Stimulated activated CD4-positive, alpha-beta T cell treated with anti-CD3 and anti-CD28 coated beads, Interleukin-1b, Interleukin-23, amount 100 ng/mL, for 48 hours (primary cell): ENCODE measurements around the gene APPL2.
"Not testable (repeated sequence)": the region's sequence is repeated elsewhere in the genome, so short reads cannot be mapped to it uniquely, and the experiment has no call there.

ENCODE experiments used
- DNase-seq: peaks from one replicate; pipeline ENCODE4 v3.0.0-alpha.2; 2020

Gene APPL2

GRCh38 chr12:105190530-105190929 lies 45.4 kb downstream of the APPL2 start:
- DNase-seq = no peak

DNA sequence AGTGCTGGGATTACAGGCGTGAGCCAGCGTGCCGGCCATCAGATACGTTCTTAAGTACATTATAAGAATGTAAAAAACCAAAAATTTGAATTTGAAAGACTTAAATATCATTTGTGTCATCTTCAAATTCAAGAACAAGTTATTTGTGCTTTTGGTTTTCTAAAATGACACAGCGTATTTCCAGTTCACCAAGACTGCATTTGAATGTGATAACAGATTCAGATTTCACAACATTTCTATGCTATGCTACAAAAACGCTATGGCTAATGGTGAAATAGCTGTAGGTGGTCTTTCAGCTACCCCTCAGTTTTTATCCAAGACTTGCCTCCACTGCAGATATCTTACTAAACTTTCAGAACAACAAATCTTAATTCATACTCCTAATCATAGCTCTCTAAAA lies 46.7 kb downstream of the APPL2 start:
- no peak for DNase-seq

- DNase-seq = not testable (repeated sequence)
Measured at GRCh38 chr12:105183976-105184375, 52.0 kb downstream of the APPL2 start.

- not testable (repeated sequence) for DNase-seq
Measured at GRCh38 chr12:105183406-105183805, 52.6 kb downstream of the APPL2 start.

- DNase-seq = not testable (repeated sequence)
Measured at GRCh38 chr12:105179114-105179513, 56.9 kb downstream of the APPL2 start.

GRCh38 chr12:105177208-105177607 lies 58.8 kb downstream of the APPL2 start:
- no peak for DNase-seq

DNA sequence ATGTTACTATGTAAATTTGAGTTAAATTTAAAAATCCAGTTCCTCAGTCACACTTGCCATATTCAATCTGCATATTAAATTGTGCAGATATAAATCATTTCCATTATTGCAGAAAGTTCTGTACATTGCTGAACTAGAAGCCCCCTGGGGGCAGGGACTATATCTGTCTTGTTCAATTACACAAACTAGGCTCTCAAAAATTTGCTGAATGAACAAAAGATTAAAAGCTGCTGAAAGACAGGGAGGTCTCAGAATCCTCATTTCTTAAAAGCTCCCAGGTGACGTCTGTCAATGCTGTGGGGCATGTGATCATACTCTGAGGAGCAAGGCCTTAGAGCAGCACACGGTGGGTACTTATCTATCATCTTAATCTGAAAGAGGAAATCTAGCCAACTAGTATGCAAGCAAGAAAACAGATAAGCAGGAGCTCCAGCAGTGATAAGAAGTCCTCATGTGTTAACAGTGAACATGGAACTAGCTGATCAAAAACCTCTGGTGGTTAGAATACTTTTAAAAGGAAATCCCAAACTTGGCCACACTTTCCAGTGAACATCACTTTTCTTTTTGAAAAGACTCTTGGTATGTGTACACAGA lies 60.5 kb downstream of the APPL2 start:
- DNase-seq = no peak

DNA sequence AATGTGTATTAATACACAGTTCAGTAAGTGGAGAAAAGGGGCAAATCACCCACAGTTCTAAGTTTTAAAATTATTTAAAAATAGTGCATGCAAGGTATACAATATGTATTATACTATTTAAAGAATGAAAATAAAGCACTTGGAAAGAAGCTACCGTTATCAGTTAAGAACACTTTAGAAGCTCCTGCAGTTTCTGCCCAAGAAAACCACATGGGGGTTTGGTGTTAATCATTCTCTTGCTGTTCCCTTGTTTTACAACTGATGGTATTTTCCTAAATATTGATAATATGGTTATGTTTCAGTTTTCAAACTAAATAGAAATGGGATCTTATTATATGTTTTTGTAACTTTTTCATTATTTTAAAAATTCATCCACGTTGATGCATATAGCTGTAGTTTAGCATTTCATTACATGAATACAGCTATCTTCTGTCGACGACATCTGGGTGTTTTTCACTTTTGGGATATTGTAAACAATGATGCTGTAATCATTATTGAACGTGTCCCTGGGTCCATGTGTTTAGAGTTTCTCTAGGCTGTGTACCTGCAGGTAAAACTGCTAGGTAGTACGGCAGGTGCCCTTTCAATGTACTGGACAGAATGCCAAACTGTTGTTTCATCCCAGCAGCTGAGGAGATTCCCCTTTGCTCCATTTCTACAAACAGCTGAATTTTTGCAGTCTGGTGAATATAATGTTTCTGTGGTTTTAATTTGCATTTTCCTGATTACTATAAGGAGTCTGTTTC lies 64.1 kb downstream of the APPL2 start:
- no peak for DNase-seq

- no peak for DNase-seq
Measured at GRCh38 chr12:105170139-105170538, 65.8 kb downstream of the APPL2 start.

GRCh38 chr12:105168006-105168405 lies 68.0 kb downstream of the APPL2 start:
- DNase-seq = no peak

GRCh38 chr12:105167346-105167745 lies 68.6 kb downstream of the APPL2 start:
- no peak for DNase-seq

DNA sequence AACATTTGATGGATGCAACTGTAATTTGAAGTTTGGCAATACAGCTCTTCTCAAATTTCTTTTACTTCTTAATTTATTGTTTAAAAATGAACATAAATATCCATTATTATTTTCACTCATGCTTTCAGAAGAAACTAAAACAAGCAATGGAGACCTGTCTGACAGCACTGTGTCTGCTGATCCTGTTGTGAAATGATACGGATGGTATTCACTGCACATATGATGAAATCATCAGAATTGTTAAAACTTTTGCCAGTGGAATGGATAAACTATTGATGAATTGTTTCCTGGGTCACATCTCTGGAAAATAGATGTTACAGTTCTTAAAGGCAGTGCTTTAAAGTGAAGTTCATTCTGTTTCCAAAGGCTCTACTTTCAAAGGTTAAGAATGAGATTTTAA lies 69.2 kb downstream of the APPL2 start:
- no peak for DNase-seq

- DNase-seq = no peak
Measured at GRCh38 chr12:105164068-105164467, 71.9 kb downstream of the APPL2 start.

DNA sequence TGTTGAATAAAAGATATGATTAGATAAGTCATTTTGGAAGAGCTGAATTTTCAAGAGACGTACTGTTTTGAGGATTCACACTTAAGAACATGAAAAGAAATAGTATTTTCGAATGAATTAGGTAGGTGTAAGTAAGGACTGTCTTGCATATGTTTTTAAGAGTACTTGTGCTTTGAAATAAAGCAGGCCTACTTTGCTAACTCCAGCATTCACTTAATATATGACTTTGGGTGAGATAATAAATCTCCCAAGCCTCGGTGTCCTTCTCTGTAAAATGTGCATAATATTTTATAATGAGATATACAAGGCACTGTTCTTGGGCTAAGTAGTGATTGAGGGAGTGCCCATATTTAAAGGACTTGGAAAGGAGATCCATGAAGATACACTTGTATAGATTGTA lies 73.8 kb downstream of the APPL2 start:
- DNase-seq = no peak

DNA sequence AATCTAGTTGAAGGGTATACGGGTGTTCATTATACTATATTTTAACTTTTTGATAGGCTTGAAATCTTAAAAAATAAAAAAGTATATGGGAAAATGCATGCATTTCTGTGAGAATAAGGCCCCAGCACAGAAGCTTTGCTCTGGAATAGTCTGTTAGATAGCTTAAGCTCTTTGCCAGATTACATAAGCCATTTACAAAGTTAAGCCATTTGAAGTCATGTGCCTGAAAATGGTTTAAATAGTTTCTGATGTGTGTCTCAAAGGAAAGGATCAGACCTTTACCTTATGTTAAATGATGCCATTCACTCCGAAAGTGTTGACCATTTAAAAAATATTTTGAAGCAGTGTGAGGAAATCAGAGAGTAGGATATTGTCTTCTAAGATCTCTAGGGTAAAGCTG lies 77.1 kb downstream of the APPL2 start:
- DNase-seq = no peak

DNA sequence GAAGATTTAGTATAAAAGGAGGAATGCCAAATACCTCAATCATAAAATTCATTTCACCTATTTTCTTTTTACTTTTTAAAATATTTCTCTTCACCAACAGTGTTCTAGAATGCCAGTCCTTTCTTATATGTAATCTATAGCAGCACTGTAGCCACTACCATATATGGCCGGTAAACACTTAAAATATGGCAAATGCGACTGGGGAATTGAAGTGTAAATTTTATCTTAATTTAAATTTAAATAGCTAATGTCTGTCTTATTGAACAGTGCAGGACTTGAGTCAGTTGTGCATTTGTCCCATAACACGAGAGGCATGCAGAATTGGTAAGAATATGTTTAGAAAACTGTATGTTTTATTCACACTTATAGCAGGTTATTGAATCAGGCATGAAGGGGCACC lies 78.4 kb downstream of the APPL2 start:
- no peak for DNase-seq

DNA sequence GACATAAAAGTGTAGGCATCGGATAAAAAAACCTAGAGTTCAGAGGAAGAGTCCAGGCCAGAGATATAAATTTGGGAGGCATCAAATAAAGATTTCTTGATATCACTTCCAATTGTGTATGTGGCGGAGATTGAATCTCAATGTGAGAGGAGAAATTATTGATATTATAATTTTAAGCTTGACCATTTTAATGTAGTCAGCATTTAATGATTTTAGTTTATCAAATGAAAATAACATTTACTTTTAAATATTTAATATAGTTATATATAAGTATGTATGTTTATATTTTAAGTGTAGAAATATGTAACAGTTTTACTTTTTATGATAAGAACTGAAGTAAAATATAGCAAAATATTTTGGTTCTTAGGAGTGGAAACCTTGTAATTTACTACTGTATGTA lies 79.7 kb downstream of the APPL2 start:
- no peak for DNase-seq

DNA sequence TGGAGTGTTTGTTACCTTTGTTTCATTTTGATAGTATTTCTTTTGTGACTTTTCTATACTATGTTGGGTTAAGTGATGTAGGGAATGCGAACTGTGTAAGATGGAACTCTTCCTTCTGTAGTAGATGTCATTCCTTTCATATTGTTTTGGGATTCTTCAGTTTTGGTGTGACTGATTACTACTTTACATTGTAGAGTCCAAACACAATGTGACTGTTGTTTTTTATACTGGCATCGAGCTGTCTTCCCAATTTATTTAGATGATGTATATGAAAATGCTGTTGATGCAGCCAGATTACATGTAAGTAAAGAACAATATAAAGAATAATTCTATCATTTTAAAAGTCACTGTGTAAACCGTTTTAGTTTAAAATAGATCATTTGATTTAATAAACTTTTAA lies 93.7 kb downstream of the APPL2 start:
- no peak for DNase-seq

DNA sequence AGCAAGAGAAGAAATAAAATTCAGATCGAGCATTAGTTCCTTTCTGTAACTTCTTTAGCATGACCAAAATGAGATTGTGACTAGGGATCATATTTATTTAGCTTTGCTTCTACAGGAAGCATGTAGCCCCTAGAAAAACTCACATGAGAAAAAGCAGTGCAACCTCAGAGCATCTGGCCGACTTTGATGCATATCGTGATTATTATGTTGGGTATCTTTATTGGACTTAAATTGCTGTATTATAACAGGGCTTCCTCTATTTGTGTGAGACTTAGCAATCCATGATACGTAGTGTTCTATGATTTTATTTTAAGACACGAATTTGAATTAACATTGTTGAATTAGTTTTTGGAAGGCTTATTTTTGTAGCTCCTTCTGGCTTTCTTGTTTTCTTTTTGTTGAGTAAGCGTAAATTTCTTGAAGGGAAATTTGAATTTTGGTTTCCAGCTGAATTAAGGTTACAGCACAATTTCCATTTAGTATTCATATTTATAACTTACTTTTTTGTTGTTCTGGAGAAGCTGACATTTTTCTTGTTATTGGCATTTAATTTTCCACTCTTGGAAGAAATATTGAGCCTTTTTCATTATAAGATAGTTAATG lies 94.6 kb downstream of the APPL2 start:
- DNase-seq = no peak

DNA sequence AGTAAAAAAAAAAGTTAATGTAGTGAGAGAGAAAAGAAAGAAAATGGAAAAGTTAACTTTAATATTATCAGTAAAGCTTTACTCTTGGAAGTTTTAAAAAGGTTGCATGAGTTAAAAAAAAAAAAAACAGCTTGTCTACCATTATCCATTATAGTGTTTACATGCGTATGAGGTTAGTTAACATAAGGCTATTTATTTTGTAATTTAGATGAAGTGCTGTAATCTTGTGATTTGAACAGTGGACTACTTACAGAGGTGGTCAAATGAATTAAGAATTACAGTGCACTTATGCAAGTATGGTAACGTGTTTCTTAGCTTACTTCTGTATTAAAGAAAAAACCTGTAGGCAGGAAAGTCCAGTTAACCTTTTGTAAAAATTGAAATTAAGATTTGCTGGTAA lies 97.7 kb downstream of the APPL2 start:
- no peak for DNase-seq
